ENCODE measurements around the gene ZNF341. TPM values are rescaled to one million over a fixed set of nuclear protein-coding genes. Genes with fewer than 3 reads are reported as not detected.

Gene ZNF341
- total and polyA plus RNA-seq, 9 of the 15 experiments (the other 6 are each of a cell fraction or from before 2014, with no cell fraction given), result 0.08 to 2.6 (median 1.0) TPM

DNA sequence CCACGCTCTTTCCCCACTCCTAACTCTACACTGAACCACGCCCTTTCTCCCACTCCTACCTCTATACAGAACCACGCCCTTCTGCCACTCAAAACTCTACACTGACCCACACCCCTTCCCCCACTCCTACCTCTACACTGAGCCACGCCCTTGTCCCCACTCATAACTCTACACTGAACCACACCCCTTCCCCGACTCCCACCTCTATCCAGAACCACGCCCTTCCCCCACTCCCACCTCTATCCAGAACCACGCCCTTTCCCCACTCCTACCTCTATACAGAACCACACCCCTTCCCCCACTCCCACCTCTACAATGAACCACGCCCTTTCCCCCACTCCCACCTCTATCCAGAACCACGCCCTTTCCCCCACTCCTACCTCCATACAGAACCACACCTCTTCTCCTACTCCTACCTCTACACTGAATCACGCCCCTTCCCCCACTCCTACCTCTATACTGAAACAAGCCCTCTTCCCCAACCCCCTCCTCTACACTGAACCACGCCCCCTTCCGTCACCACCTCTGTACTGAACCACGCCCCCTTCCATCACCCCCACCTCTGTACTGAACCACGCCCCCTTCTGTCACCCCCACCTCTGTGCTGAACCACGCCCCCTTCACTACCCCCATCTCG lies 21.8 kb upstream of the ZNF341 start (continued):
- TF ChIP-seq, protein P1, sequence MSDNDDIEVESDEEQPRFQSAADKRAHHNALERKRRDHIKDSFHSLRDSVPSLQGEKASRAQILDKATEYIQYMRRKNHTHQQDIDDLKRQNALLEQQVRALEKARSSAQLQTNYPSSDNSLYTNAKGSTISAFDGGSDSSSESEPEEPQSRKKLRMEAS (CRISPR knock-in tag; IDR thresholded peaks at IDR 0.05), result no peak
- TF ChIP-seq ZNF263 (CRISPR knock-in tag; IDR thresholded peaks at IDR 0.05; ENCODE audit: borderline replicate concordance) (no peak), SAFB2 (IDR thresholded peaks at IDR 0.05; ENCODE audit: borderline replicate concordance, low read depth, low read length, severe bottlenecking) (no peak), RFX1 (IDR thresholded peaks at IDR 0.05) (no peak), NR3C1 (CRISPR knock-in tag; IDR thresholded peaks at IDR 0.05) (no peak), POLR2B (IDR thresholded peaks at IDR 0.05; ENCODE audit: low read depth, partially characterized antibody) (peak; percentile 43), PRMT5 (CRISPR knock-in tag; IDR thresholded peaks at IDR 0.05) (no peak), CBX2 (IDR thresholded peaks at IDR 0.05; ENCODE audit: insufficient read depth, low read length, poor library complexity, severe bottlenecking) (no peak), ZNF551 (CRISPR knock-in tag; IDR thresholded peaks at IDR 0.05) (no peak), ZNF217 (CRISPR knock-in tag; IDR thresholded peaks at IDR 0.05) (no peak), THRA (IDR thresholded peaks at IDR 0.05) (no peak), SNAPC5 (CRISPR knock-in tag; IDR thresholded peaks at IDR 0.05) (no peak), ZNF830 (CRISPR knock-in tag; IDR thresholded peaks at IDR 0.05) (no peak), HNRNPLL (IDR thresholded peaks at IDR 0.05; ENCODE audit: low read depth, low read length, poor library complexity, severe bottlenecking) (no peak), DEAF1 (CRISPR knock-in tag; IDR thresholded peaks at IDR 0.05) (no peak), HLTF (IDR thresholded peaks at IDR 0.05) (0 out of 2 replicates have a peak, but pooled peaks have one; percentile 38), NFE2L1 (tag; IDR thresholded peaks at IDR 0.05; ENCODE audit: borderline replicate concordance, low read depth) (no peak)
- TF ChIP-seq, protein P2, sequence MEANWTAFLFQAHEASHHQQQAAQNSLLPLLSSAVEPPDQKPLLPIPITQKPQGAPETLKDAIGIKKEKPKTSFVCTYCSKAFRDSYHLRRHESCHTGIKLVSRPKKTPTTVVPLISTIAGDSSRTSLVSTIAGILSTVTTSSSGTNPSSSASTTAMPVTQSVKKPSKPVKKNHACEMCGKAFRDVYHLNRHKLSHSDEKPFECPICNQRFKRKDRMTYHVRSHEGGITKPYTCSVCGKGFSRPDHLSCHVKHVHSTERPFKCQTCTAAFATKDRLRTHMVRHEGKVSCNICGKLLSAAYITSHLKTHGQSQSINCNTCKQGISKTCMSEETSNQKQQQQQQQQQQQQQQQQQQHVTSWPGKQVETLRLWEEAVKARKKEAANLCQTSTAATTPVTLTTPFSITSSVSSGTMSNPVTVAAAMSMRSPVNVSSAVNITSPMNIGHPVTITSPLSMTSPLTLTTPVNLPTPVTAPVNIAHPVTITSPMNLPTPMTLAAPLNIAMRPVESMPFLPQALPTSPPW (CRISPR knock-in tag; IDR thresholded peaks at IDR 0.05), result peak; percentile 43
- TF ChIP-seq, protein P3, sequence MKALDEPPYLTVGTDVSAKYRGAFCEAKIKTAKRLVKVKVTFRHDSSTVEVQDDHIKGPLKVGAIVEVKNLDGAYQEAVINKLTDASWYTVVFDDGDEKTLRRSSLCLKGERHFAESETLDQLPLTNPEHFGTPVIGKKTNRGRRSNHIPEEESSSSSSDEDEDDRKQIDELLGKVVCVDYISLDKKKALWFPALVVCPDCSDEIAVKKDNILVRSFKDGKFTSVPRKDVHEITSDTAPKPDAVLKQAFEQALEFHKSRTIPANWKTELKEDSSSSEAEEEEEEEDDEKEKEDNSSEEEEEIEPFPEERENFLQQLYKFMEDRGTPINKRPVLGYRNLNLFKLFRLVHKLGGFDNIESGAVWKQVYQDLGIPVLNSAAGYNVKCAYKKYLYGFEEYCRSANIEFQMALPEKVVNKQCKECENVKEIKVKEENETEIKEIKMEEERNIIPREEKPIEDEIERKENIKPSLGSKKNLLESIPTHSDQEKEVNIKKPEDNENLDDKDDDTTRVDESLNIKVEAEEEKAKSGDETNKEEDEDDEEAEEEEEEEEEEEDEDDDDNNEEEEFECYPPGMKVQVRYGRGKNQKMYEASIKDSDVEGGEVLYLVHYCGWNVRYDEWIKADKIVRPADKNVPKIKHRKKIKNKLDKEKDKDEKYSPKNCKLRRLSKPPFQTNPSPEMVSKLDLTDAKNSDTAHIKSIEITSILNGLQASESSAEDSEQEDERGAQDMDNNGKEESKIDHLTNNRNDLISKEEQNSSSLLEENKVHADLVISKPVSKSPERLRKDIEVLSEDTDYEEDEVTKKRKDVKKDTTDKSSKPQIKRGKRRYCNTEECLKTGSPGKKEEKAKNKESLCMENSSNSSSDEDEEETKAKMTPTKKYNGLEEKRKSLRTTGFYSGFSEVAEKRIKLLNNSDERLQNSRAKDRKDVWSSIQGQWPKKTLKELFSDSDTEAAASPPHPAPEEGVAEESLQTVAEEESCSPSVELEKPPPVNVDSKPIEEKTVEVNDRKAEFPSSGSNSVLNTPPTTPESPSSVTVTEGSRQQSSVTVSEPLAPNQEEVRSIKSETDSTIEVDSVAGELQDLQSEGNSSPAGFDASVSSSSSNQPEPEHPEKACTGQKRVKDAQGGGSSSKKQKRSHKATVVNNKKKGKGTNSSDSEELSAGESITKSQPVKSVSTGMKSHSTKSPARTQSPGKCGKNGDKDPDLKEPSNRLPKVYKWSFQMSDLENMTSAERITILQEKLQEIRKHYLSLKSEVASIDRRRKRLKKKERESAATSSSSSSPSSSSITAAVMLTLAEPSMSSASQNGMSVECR (CRISPR knock-in tag; IDR thresholded peaks at IDR 0.05), result no peak

Measured in K562 (cell line).